PC-9 (cell line): Measurements from ENCODE around the gene HSF2. TPM values are rescaled to one million over a fixed set of nuclear protein-coding genes. Genes with fewer than 3 reads are reported as not detected.
A peak's percentile ranks its signal among the peaks of the same experiment; 100 is the strongest.

Experiments
- BruUV-seq: library from RNA; stranded (reverse); fragments of 400-500 nt; replicated peaks from 2 replicates; lab custom pipeline; 2021; lab: Mats Ljungman, UMichigan
- CTCF ChIA-PET: fragments of 300-600 bp; sonication (Branson Sonifier 250); formaldehyde crosslinking; loops from one replicate; lab custom pipeline; 2022; ENCODE audit warnings: antibody characterized with exemption; lab: Charles Lee
- POLR2A ChIA-PET: fragments of 300-600 bp; sonication (Branson Sonifier 250); formaldehyde crosslinking; loops from one replicate; lab custom pipeline; 2022; ENCODE audit warnings: antibody characterized with exemption; ENCODE audit not compliant: unreplicated experiment; lab: Charles Lee
- DNase-seq, 2 experiments: peaks; one replicate each; pipeline versions ENCODE4 v3.0.0 to v3.0.0-alpha.2; 2015 to 2022; ENCODE audit warnings: mixed read lengths in 1 of 2
- H2AFZ ChIP-seq: fragments of 200-600 bp; sonication (generic); 2 replicates; pipeline ENCODE4 v1.8.1; 2017; ENCODE audit warnings: antibody characterized with exemption
- H3F3A ChIP-seq: fragments of 200-600 bp; sonication (generic); 2 replicates; pipeline ENCODE4 v1.8.1; 2017; ENCODE audit warnings: antibody characterized with exemption, mild to moderate bottlenecking, low read depth; ENCODE audit not compliant: insufficient read depth
- H3K27ac ChIP-seq: fragments of 200-600 bp; sonication (generic); 2 replicates; pipeline ENCODE4 v1.6.1; 2016; ENCODE audit warnings: mixed run types
- H3K27me3 ChIP-seq: fragments of 200-600 bp; sonication (generic); 2 replicates; pipeline ENCODE4 v1.6.1; 2016; ENCODE audit warnings: low read depth, mixed run types; ENCODE audit not compliant: insufficient read depth
- H3K36me3 ChIP-seq: fragments of 200-600 bp; sonication (generic); 2 replicates; pipeline ENCODE4 v1.6.1; 2016; ENCODE audit warnings: low read depth, mixed run types
- H3K4me1 ChIP-seq: fragments of 200-600 bp; sonication (generic); replicated peaks from 2 replicates; pipeline ENCODE4 v1.6.1; 2016; ENCODE audit warnings: mixed run types; ENCODE audit not compliant: insufficient read depth
- H3K4me2 ChIP-seq: fragments of 200-600 bp; sonication (generic); 2 replicates; pipeline ENCODE4 v1.6.1; 2017; ENCODE audit warnings: mixed run types
- H3K4me3 ChIP-seq: fragments of 200-600 bp; sonication (generic); 2 replicates; pipeline ENCODE4 v1.6.1; 2016; ENCODE audit warnings: mixed run types
- H3K79me2 ChIP-seq: fragments of 200-600 bp; sonication (generic); 2 replicates; pipeline ENCODE4 v1.6.1; 2017; ENCODE audit warnings: low read depth, mixed run types
- H3K9me2 ChIP-seq: fragments of 200-600 bp; sonication (generic); 2 replicates; pipeline ENCODE4 v1.8.1; 2017; ENCODE audit warnings: mild to moderate bottlenecking; ENCODE audit not compliant: insufficient read depth
- H3K9me3 ChIP-seq: fragments of 200-600 bp; sonication (generic); 2 replicates; pipeline ENCODE4 v1.8.1; 2016; ENCODE audit warnings: low read depth; ENCODE audit not compliant: insufficient read depth
- H4K20me1 ChIP-seq: fragments of 200-600 bp; sonication (generic); 2 replicates; pipeline ENCODE4 v1.8.1; 2017; ENCODE audit not compliant: insufficient read depth
- EZH2 ChIP-seq: fragments of 200-600 bp; sonication (generic); IDR thresholded peaks from 2 replicates; pipeline ENCODE4 v1.8.0; 2017; ENCODE audit warnings: antibody characterized with exemption, low read depth
- intact Hi-C: fragments of 100-400 bp; cut with micrococcal nuclease; formaldehyde crosslinking; loops from one replicate; pipeline ENCODE4 v1.10.0; 2022; ENCODE audit not compliant: unreplicated experiment
- total RNA-seq: library from RNA; stranded (reverse); gene quantifications from 2 replicates; pipeline ENCODE4 v1.2.3, GENCODE V29; 2021
- TF ChIP-seq, protein P1 (sequence below): fragments of 200-600 bp; sonication (generic); conservative IDR thresholded peaks from 2 replicates; pipeline ENCODE4 v1.6.1; 2017; ENCODE audit warnings: mixed run types, antibody characterized with exemption, mild to moderate bottlenecking, moderate library complexity

The HSF2 gene
- total RNA-seq, 1 experiment from 2014 or later: 12.4 TPM

DNA sequence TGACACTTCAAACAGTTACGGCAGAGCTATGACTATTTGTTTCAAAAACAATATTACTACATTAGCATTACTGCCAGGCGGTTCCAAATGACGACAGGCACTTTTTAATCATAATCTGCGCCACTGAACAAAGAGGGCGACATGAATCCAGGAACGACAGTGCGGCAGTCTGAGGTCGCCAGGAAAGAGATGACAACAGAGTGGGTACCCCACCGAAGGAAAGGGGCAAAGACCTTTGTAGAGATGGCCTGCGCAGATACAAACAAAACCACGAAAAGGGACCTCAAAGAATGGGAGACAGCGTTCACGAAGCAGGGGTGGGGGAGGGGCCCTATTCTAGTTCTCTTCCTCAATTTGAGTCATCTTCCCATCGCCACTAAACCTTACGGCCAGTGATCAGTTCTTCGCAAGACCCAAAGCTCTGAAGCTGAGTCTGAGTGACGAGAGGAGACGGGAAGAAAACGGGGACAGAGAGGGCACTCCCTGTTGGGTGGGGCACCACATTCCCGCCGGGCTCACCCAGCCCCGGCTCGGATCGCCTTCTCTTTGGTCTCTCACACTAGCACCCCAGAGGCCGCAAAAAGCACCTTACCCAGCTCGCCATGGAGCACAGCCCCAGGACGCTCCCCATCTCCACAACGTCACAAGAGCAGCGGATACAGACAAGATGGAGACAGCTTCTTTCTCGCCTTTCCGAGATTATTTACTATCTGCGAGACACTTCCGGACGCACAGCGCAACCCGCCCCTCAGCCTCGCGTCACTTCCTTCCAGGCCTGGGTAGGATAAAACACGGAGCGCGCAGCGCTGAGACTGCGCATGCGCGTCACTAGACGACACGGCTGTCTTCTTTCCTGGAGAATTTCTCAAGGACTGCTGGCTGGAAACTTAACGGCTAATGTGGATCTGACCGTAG is 71.9 kb downstream of the HSF2 start, which contains the start of gene SERINC1:
TSS of gene SERINC1 (minus strand) at position 701 of the 915 bp plus-strand sequence. CDS start at position 631, 70 bp downstream.
- H3K79me2 ChIP-seq: peaks cover 53% of the 10 kb centered on the region
- peak within 1 kb of the TSS; percentile 93 for H3K4me3 ChIP-seq
- H3K27me3 ChIP-seq: no peaks in the 10 kb centered on the region
- H3K27ac ChIP-seq: peak within 1 kb of the TSS; percentile 79
- no peaks in the 10 kb centered on the region for H3K9me3 ChIP-seq
- ChIA-PET CTCF (no interaction called here), POLR2A (interaction anchor here (0.5 to 0.6 kb wide), 3 partner anchors 73 to 318 kb away, joined by 3 read pairs; no protein-coding TSS in a partner anchor)
- peaks cover 18% of the 10 kb centered on the region for H3K4me1 ChIP-seq
- peaks cover 45% of the 10 kb centered on the region for H4K20me1 ChIP-seq
- H2AFZ ChIP-seq: peak within 1 kb of the TSS; percentile 97
- peak; percentile 81 to 89 for DNase-seq
- H3K9me2 ChIP-seq: no peaks in the 10 kb centered on the region
- TSS peak; percentile 79 for BruUV-seq
- H3K36me3 ChIP-seq: 0 out of 2 replicates have a peak, but pooled peaks cover 13% of the 10 kb centered on the region
- H3F3A ChIP-seq: no peaks in the 10 kb centered on the region
- H3K4me2 ChIP-seq: peak within 1 kb of the TSS; percentile 96
- no peak for TF ChIP-seq EZH2
- TF ChIP-seq, protein P1, sequence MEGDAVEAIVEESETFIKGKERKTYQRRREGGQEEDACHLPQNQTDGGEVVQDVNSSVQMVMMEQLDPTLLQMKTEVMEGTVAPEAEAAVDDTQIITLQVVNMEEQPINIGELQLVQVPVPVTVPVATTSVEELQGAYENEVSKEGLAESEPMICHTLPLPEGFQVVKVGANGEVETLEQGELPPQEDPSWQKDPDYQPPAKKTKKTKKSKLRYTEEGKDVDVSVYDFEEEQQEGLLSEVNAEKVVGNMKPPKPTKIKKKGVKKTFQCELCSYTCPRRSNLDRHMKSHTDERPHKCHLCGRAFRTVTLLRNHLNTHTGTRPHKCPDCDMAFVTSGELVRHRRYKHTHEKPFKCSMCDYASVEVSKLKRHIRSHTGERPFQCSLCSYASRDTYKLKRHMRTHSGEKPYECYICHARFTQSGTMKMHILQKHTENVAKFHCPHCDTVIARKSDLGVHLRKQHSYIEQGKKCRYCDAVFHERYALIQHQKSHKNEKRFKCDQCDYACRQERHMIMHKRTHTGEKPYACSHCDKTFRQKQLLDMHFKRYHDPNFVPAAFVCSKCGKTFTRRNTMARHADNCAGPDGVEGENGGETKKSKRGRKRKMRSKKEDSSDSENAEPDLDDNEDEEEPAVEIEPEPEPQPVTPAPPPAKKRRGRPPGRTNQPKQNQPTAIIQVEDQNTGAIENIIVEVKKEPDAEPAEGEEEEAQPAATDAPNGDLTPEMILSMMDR: no peak
- intact Hi-C loops: loop anchor here (1.0 kb wide), 1 partner anchor 72 kb away; the partner anchor contains the start of gene HSF2

DNA sequence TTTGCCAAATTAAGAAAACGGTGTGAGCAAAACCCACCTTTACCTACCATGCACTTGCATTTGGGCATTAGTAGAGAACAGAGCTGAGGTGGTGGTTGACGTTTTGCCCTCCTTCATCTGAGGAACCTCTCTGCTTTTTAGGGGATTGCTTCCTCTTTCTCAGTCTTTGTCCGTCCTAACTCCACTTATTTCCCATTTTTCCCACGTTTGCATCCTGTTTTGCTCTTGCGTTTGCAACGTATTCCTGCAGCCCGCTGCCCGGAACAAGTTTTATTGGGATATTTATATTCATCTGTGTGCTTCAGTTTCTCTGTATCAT is 72.5 kb downstream of the HSF2 start:
- Histone ChIP-seq H3K36me3 (0 out of 2 replicates have a peak, but pooled peaks cover 6% of the 10 kb centered on the region), H2AFZ (peak overlapping the region; percentile 97), H3K79me2 (peaks cover 47% of the 10 kb centered on the region), H3K27me3 (no peaks in the 10 kb centered on the region), H3K27ac (peak overlapping the region; percentile 79), H3K9me2 (no peaks in the 10 kb centered on the region), H3K9me3 (no peaks in the 10 kb centered on the region), H4K20me1 (peaks cover 39% of the 10 kb centered on the region), H3F3A (no peaks in the 10 kb centered on the region), H3K4me2 (peak overlapping the region; percentile 96), H3K4me1 (peaks cover 18% of the 10 kb centered on the region), H3K4me3 (peak overlapping the region; percentile 93)
- no TSS peak for BruUV-seq
- POLR2A ChIA-PET: interaction anchor here (0.6 kb wide), 1 partner anchor 139 kb away, joined by 3 read pairs; no protein-coding TSS in a partner anchor
- intact Hi-C loops: no loop called here
- DNase-seq: no peak
- TF ChIP-seq, protein P1: no peak
- no peak for TF ChIP-seq EZH2
- CTCF ChIA-PET: interaction anchor here (0.6 kb wide), 1 partner anchor 10 kb away, joined by 3 read pairs; no protein-coding TSS in a partner anchor

DNA sequence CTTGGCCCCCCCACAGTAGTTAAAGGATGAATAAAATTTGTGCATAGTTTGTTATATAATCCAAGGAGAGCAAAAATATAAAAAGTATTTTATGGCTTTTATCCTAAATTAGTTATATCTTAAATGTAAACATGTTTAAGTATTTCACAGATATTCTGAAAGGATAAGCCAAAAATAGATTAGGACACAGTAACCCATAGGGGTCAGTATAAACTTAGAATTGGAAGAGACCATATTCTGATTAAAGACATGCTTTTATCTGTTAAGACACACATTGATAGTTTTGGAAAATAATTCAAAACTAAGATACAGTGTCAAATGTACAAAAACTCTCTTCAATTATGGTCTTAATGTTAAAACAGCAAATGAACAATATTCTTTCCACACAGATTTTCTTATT is 76.7 kb downstream of the HSF2 start:
- Histone ChIP-seq H3F3A (no peaks in the 10 kb centered on the region), H2AFZ (no peak overlapping the region), H3K79me2 (peaks cover 5% of the 10 kb centered on the region), H4K20me1 (no peaks in the 10 kb centered on the region), H3K9me2 (no peaks in the 10 kb centered on the region), H3K9me3 (no peaks in the 10 kb centered on the region), H3K4me2 (no peak overlapping the region), H3K27me3 (no peaks in the 10 kb centered on the region), H3K4me1 (no peaks in the 10 kb centered on the region; the same call in 1 of the 2 replicates), H3K27ac (no peak overlapping the region), H3K4me3 (no peak overlapping the region), H3K36me3 (no peaks in the 10 kb centered on the region)
- intact Hi-C loops: loop anchor here (5.0 kb wide), 1 partner anchor 56 kb away; no protein-coding TSS in a partner anchor
- POLR2A ChIA-PET: no interaction called here
- TF ChIP-seq, protein P1: peak; percentile 86
- no peak for TF ChIP-seq EZH2
- CTCF ChIA-PET: no interaction called here
- no peak for DNase-seq
- BruUV-seq: no TSS peak
